Lower leg skin (tissue), 3 donors: ENCODE results near the gene NEB.

Source experiments
- CTCF ChIP-seq, 3 donors: fragments of 450-650 bp; IDR thresholded peaks; one replicate each; pipeline ENCODE4 v1.5.1; 2016; ENCODE audit warnings: antibody characterized with exemption in 3 of 3, mild to moderate bottlenecking in 3 of 3, moderate library complexity in 2 of 3
- POLR2A ChIP-seq, 2 donors: fragments of 450-650 bp; IDR thresholded peaks; one replicate each; pipeline ENCODE4 v1.6.1; 2016 to 2017; ENCODE audit warnings: antibody characterized with exemption in 2 of 2, mild to moderate bottlenecking in 1 of 2, moderate library complexity in 1 of 2

- TF ChIP-seq CTCF (IDR thresholded peaks at IDR 0.05) = no peak
- TF ChIP-seq POLR2A (IDR thresholded peaks at IDR 0.05) = no peak
Measured at GRCh38 chr2:151551556-151551955, 182.7 kb downstream of the NEB start.
